Common myeloid progenitor, CD34-positive (primary cell): Measurements from ENCODE around the gene GPRC5D.
A peak's percentile ranks its signal among the peaks of the same experiment; 100 is the strongest.

Source experiments
- CTCF ChIA-PET: fragments of 350-600 bp; sonication (Branson Sonifier 250); formaldehyde crosslinking; loops from one replicate; lab custom pipeline; 2021; ENCODE audit warnings: antibody characterized with exemption; lab: Charles Lee
- POLR2A ChIA-PET: fragments of 350-600 bp; sonication (Branson Sonifier 250); formaldehyde crosslinking; loops from one replicate; lab custom pipeline; 2021; ENCODE audit warnings: antibody characterized with exemption; lab: Charles Lee
- DNase-seq, 3 donors: peaks; one replicate each; pipeline versions ENCODE4 v3.0.0 to v3.0.0-alpha.2; 2013
- H3K27ac ChIP-seq, 2 experiments: 1 replicate in 1 of 2; 2 replicates in 1 of 2; pipeline ENCODE4 v1.7.0; 2013; ENCODE audit warnings: inconsistent platforms in 2 of 2, low read length in 2 of 2, mild to moderate bottlenecking in 2 of 2, low read depth in 1 of 2, moderate library complexity in 1 of 2; ENCODE audit not compliant: severe bottlenecking in 2 of 2, insufficient read depth in 1 of 2, poor library complexity in 1 of 2
- H3K27me3 ChIP-seq, 5 experiments: replicated peaks in 2 of 5; 1 replicate in 3 of 5; 2 replicates in 2 of 5; pipeline versions ENCODE4 v1.6.1 to v1.7.0; 2013; ENCODE audit warnings: low read length in 4 of 5, mild to moderate bottlenecking in 2 of 5, moderate library complexity in 2 of 5, inconsistent platforms in 1 of 5; ENCODE audit not compliant: insufficient read depth in 5 of 5, control insufficient read depth in 4 of 5
- H3K36me3 ChIP-seq, 4 experiments: 1 replicate in 2 of 4; 2 replicates in 2 of 4; pipeline versions ENCODE4 v1.6.1 to v1.7.0; 2013; ENCODE audit warnings: low read length in 3 of 4, control low read depth in 1 of 4, mild to moderate bottlenecking in 1 of 4; ENCODE audit not compliant: control insufficient read depth in 4 of 4, insufficient read depth in 4 of 4
- H3K4me1 ChIP-seq, 4 experiments: 1 replicate in 3 of 4; 2 replicates in 1 of 4; pipeline versions ENCODE4 v1.6.1 to v1.7.1; 2013; ENCODE audit warnings: low read length in 3 of 4, mild to moderate bottlenecking in 3 of 4, control low read depth in 1 of 4, inconsistent platforms in 1 of 4, moderate library complexity in 1 of 4; ENCODE audit not compliant: control insufficient read depth in 4 of 4, insufficient read depth in 4 of 4; ENCODE audit errors: control extremely low read depth in 1 of 4
- H3K4me3 ChIP-seq, 7 experiments: 1 replicate in 4 of 7; 2 replicates in 3 of 7; pipeline versions ENCODE4 v1.5.1 to v1.7.0; 2013; ENCODE audit warnings: mild to moderate bottlenecking in 7 of 7, low read length in 6 of 7, moderate library complexity in 6 of 7, inconsistent platforms in 2 of 7, low read depth in 2 of 7, control low read depth in 1 of 7; ENCODE audit not compliant: insufficient read depth in 4 of 7, control insufficient read depth in 1 of 7; ENCODE audit errors: extremely low read depth in 1 of 7
- H3K9me3 ChIP-seq, 5 experiments: 1 replicate in 4 of 5; 2 replicates in 1 of 5; pipeline versions ENCODE4 v1.6.1 to v1.7.1; 2013; ENCODE audit warnings: low read length in 4 of 5, mild to moderate bottlenecking in 2 of 5, inconsistent platforms in 1 of 5, low read depth in 1 of 5, moderate library complexity in 1 of 5; ENCODE audit not compliant: control insufficient read depth in 4 of 5, insufficient read depth in 2 of 5; ENCODE audit errors: control extremely low read depth in 1 of 5
- WGBS: methylation state at CpG from one replicate; pipeline ENCODE4 v1.1.5; 2013; ENCODE audit not compliant: insufficient coverage; 5-methylcytosine and 5-hydroxymethylcytosine counted together

GPRC5D gene

DNA sequence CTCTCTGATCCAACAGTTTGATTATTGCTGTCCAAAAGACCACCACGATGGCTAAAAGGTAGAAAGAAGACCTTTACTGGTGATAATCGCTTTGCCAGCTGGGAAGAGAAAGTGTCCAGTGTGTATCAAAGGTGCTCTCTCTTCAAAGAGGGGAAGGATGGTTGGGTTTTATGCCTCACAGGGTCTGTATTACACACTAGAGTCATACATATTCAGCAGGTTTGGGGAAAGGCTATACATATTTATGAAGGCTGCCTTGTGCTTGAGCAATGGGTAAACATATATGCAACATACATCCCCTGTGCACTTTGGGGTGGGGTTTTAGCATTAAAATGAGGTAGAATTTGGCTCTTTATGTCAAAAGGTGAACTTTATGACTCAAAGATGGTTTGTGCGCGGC, 18.2 kb downstream of the GPRC5D start:
- 90% methylated on average over 4 of the region's 4 CpGs for WGBS
- Histone ChIP-seq H3K4me3 (no peak overlapping the region), H3K9me3 (no peaks in the 10 kb centered on the region), H3K27me3 (peaks cover 0 to 2% (median 0%) of the 10 kb centered on the region in 5 experiments), H3K27ac (no peak overlapping the region), H3K4me1 (no peaks in the 10 kb centered on the region), H3K36me3 (no peaks in the 10 kb centered on the region)
- CTCF ChIA-PET, result interaction anchor here (0.6 to 1.3 kb wide), 2 partner anchors 17 to 1696 kb away, joined by 3 to 4 read pairs; no protein-coding TSS in a partner anchor
- no peak for DNase-seq
- POLR2A ChIA-PET, result no interaction called here

DNA sequence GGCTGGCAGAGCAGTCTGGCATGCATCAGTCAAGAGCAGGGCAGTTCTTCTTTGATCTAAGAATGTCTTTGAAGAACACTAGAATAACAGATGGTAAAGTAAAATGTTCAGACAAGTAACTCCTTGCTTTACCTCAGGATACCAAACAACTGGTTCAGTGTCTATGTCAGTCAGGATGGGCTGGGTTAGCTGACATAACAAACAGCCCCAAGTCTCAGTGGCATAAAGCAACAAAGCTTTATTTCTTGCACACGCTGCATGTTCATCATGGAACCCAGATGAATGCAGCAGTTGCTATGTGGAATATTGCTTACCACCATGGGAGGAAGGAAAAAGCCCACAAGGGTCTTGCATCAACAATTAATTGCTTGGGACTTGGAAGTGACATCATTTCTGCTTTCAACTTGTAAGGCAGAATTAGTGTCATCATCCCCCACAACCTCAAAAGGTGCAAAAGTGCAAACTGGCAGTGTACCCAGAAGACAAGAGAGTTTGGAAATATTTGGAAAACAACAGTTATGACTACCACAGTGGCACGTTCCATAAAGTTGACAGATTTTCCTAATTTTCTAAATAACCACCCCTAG, 21.2 kb downstream of the GPRC5D start:
- Histone ChIP-seq H3K27me3 (peaks cover 0 to 2% (median 0%) of the 10 kb centered on the region in 5 experiments), H3K9me3 (no peaks in the 10 kb centered on the region), H3K4me1 (no peaks in the 10 kb centered on the region), H3K36me3 (no peaks in the 10 kb centered on the region), H3K27ac (no peak overlapping the region), H3K4me3 (no peak overlapping the region)
- WGBS, result 100% methylated on average over 1 of the region's 2 CpGs
- ChIA-PET POLR2A (no interaction called here), CTCF (interaction anchor here (0.7 kb wide), 1 partner anchor 94 kb away, joined by 3 read pairs; no protein-coding TSS in a partner anchor)
- DNase-seq, result no peak

DNA sequence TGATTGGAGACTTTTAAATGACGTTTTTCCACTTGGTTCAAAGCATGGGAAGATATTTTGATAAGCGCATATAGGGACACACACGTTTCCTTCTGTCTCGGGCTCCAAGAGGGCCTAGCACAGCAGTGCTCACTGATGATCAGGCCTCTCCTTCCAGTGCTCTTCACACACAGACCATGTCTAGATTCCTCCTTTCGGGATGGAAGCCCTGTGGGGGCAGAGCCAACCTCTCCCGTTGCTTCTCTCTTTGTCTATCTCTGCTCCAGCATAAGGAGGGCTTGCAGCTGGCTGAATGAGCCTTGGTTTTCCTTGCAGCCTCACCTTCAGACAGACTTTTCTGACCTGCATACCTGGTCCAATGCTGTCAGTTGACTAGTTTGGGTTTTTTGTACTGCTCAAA, 22.3 kb downstream of the GPRC5D start:
- no peaks in the 10 kb centered on the region for H3K4me1 ChIP-seq
- H3K4me3 ChIP-seq, result no peak overlapping the region
- no peaks in the 10 kb centered on the region for H3K9me3 ChIP-seq
- H3K36me3 ChIP-seq, result no peaks in the 10 kb centered on the region
- H3K27me3 ChIP-seq, result peaks cover 0 to 2% (median 0%) of the 10 kb centered on the region in 5 experiments
- DNase-seq, result no peak
- CTCF ChIA-PET, result no interaction called here
- H3K27ac ChIP-seq, result no peak overlapping the region
- POLR2A ChIA-PET, result no interaction called here
- WGBS, result 97% methylated on average over 5 of the region's 6 CpGs

DNA sequence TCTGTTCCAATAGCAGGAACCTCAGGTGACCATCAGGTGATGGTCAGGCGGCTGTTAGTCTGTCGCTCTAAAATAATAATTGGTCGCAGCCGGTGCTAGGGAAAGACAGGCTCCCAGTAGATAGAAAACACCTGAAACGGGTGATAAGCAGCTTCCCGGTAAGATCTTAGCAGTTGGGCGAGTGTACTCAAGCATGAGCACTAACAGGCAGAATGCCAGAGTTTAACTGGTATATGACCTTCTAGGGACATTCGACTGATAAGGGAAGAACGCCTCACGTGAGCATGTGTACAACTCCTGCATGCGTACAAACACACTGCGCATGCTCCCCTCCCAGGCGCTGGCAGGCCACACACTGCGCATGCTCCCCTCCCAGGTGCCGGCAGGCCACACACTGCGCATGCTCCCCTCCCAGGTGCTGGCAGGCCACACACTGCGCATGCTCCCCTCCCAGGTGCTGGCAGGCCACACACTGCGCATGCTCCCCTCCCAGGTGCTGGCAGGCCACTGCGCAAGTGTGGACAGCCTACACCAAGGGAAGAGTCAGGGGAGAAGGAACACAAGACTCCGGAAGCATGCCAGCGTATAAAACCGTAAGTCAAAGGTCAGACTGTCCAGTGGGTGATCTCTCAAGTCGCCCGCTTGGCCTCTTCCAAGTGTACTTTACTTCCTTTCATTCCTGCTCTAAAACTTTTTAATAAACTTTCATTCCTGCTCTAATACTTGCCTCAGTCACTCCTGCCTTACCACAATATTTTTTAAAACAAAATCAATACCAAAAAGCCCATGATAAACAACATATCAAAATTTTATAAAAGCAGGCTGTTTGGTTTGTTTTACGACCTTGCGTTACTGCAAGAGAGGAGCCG, 24.5 kb downstream of the GPRC5D start:
- no peaks in the 10 kb centered on the region for H3K9me3 ChIP-seq
- CTCF ChIA-PET, result interaction anchor here (0.8 to 1.5 kb wide), 2 partner anchors 12 to 42 kb away, joined by 3 read pairs; no protein-coding TSS in a partner anchor
- H3K4me1 ChIP-seq, result no peaks in the 10 kb centered on the region
- POLR2A ChIA-PET, result no interaction called here
- H3K27ac ChIP-seq, result no peak overlapping the region
- no peaks in the 10 kb centered on the region for H3K27me3 ChIP-seq
- H3K4me3 ChIP-seq, result peak overlapping the region in 2 of 7 experiments; percentile 31 to 54
- 79% methylated on average over 22 of the region's 27 CpGs for WGBS
- no peaks in the 10 kb centered on the region for H3K36me3 ChIP-seq
- peak; percentile 45 to 72 (median 50) for DNase-seq

DNA sequence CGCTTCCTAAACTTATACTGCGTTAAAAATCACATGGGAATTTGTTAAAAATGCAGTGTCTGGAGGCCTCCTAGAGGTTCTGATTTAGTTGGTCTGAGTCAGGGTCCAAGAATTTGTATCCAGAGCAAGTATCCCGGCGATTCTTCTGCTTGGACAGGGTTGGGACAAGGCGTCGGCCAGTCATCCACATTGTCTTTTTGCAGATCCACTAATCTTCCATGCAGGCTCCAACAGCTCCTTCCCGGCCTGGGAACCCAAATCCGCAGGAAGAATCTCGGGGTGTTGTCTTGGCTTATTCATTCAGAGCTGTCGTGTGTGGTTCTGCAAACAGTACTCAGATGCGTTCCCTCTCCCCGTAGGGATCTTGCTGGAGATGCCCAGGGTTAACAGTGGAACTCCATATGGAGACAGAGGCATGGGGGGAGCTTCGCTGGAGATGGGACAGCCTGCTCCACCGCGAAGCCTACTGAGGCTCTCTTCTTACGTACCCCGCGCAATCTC, 25.3 kb downstream of the GPRC5D start:
- Histone ChIP-seq H3K27ac (no peak overlapping the region), H3K36me3 (no peaks in the 10 kb centered on the region), H3K27me3 (no peaks in the 10 kb centered on the region), H3K4me3 (no peak overlapping the region), H3K9me3 (no peaks in the 10 kb centered on the region), H3K4me1 (no peaks in the 10 kb centered on the region)
- ChIA-PET POLR2A (no interaction called here), CTCF (interaction anchor here (0.8 to 1.5 kb wide), 2 partner anchors 12 to 43 kb away, joined by 3 read pairs; no protein-coding TSS in a partner anchor)
- DNase-seq, result no peak
- 97% methylated on average over 13 of the region's 18 CpGs for WGBS

DNA sequence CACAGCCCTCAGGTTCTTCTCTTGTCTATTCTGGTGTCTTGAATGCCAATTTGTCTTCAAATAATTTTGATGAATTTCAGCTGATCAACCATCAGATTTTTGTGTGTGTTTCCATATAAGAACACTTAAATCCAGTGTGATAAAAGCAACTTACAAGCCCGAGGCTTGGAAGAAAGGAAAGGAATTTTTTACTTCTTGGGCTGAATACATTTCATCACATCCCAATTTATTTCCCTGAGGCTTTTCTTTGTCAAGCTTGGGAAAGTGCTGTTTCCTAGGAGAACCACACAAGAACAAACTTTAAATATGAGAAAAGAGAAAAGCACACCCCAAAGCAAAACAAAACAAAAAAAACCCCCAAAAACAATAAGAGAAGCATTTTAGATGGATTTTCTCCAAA, 26.6 kb downstream of the GPRC5D start:
- no peaks in the 10 kb centered on the region for H3K9me3 ChIP-seq
- no peak overlapping the region for H3K27ac ChIP-seq
- no peaks in the 10 kb centered on the region for H3K36me3 ChIP-seq
- H3K27me3 ChIP-seq, result no peaks in the 10 kb centered on the region
- no peak overlapping the region for H3K4me3 ChIP-seq
- DNase-seq, result no peak
- WGBS, result no CpG with 5 or more reads among the region's 1 CpG
- CTCF ChIA-PET, result interaction anchor here (0.6 kb wide), 1 partner anchor 131 kb away, joined by 3 read pairs; no protein-coding TSS in a partner anchor
- no peaks in the 10 kb centered on the region for H3K4me1 ChIP-seq
- POLR2A ChIA-PET, result no interaction called here

DNA sequence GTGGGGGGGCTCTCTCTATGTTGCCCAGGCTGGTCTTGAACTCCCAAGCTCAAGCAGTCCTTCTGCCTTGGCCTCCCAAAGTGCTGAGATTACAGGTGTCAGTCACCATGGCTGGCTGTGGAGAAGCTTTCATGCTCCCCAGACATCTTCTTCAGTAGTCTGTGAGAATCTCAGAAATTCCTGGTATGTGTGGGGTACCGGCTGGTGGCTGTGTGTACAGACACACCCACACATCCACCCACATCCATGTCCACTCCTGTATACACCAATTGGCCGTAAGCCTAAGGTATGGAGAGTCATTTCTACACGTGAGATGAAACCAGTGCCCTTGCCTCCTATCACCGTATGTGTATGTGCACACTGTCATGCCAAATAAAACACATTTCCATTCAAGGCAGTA, 27.8 kb downstream of the GPRC5D start:
- Histone ChIP-seq H3K27me3 (no peaks in the 10 kb centered on the region), H3K36me3 (no peaks in the 10 kb centered on the region), H3K4me3 (no peak overlapping the region), H3K9me3 (no peaks in the 10 kb centered on the region), H3K27ac (no peak overlapping the region), H3K4me1 (no peaks in the 10 kb centered on the region)
- ChIA-PET POLR2A (no interaction called here), CTCF (no interaction called here)
- no peak for DNase-seq
- 100% methylated on average over 3 of the region's 4 CpGs for WGBS
